OCI-LY7 (cell line): ENCODE measurements around the gene MRPL2.

Experiments
- EZH2phosphoT487 ChIP-seq: fragments of 200-600 bp; sonication (generic); IDR thresholded peaks from 2 replicates; pipeline ENCODE4 v1.6.1; 2018; ENCODE audit warnings: low read depth, borderline replicate concordance, mild to moderate bottlenecking, mixed run types, antibody characterized with exemption, low read length, moderate library complexity, mixed read lengths
- TF ChIP-seq, protein P1 (sequence below): fragments of 200-600 bp; sonication (generic); conservative IDR thresholded peaks from 2 replicates; pipeline ENCODE4 v1.5.1; 2014; ENCODE audit warnings: mild to moderate bottlenecking, antibody characterized with exemption, low read length, moderate library complexity, mixed read lengths

DNA sequence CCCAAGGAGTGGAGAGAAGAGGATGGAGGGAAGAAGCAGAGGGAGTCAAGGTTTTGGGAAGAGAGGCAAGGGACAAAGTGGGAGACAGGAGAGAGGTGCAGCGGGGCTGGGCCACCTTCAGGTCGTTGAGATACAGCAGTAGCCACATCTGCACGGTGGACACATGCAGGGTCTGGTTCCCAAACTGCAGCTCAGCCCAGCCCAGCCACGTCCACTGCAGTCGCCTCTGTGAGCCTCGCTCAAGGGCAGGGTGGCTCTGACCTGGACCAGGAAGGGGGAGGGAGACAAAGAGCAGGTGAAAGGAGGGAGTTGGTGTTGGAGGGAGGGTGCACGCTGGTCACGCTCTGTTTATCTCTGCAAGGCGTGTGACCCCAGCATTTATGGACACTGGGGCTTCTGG is 20.5 kb downstream of the MRPL2 start:
- TF ChIP-seq, protein P1, sequence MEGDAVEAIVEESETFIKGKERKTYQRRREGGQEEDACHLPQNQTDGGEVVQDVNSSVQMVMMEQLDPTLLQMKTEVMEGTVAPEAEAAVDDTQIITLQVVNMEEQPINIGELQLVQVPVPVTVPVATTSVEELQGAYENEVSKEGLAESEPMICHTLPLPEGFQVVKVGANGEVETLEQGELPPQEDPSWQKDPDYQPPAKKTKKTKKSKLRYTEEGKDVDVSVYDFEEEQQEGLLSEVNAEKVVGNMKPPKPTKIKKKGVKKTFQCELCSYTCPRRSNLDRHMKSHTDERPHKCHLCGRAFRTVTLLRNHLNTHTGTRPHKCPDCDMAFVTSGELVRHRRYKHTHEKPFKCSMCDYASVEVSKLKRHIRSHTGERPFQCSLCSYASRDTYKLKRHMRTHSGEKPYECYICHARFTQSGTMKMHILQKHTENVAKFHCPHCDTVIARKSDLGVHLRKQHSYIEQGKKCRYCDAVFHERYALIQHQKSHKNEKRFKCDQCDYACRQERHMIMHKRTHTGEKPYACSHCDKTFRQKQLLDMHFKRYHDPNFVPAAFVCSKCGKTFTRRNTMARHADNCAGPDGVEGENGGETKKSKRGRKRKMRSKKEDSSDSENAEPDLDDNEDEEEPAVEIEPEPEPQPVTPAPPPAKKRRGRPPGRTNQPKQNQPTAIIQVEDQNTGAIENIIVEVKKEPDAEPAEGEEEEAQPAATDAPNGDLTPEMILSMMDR: no peak
- TF ChIP-seq EZH2phosphoT487: no peak
